ENCODE results near the gene LRP1B.
"Not testable (repeated sequence)": the region's sequence is repeated elsewhere in the genome, so short reads cannot be mapped to it uniquely, and the experiment has no call there.

Gene LRP1B

DNA sequence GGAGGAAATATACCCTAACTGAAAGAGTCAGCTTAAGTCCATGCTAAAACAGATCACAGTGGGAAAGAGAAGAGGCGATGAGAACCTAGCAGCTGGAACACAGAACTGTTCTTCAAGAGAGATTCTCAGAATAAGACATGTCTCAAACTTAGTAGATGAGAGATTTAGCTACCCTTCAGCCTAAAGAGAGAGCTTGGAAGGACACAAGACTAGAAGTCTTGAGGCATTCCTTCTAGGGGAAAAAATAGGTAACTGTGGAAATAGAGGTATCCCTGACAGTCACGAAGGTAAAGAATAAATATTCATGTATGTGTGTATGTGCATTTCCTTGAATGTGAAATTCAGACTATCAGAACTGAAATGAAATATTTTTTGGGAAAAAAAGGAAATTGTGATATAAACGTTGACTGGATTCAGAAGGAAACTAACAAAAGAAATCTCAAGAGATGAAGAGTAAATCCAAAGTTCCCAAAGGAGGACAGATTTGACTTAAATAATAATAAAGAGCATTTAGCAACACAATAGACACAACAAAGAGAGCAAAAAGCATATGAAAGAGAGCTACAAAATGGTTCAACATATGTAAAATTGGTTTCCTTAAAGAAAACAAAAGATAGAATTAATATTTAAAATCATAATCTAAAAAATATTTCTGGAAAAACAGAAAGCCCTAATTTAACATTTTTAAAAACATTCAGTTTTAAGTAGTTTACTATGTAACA is 258.7 kb downstream of the LRP1B start:
- FAIRE-seq = no peak

DNA sequence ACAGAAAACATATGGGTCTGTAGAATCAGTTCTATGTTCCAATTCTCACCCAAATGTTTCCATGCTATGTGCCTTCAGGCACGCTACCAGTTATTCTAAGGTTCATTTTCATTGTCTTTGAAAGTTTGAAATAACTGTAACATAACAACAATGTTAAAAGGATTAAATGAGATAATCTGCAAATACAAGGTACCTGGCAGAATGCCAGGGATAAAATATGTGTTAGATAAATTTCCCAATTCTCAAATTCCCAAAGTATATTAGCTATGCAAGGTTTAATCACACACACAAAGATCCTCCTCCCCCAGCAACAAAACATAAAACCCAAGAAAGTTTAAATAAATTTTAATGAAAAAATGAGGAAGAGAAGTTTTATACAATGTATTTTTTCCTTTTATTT is 261.2 kb downstream of the LRP1B start:
- no peak for FAIRE-seq

DNA sequence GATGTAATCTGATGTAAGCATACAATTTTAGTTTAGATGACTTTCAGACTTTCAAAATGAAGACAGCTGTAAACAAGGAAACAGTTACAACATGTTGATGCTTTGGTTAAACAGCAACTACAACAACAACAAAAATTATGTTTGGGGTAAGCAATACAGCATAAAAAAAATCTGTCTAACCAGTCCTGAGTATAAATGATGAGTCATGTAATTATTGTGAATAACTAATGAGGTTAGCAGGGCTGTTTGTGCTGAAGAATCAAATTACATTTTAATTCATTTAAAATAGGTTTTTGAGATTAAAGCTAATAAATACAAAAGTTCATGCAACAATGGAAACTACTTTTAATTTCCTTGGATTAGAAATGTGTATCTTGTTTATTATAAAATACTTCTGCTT is 266.9 kb downstream of the LRP1B start:
- FAIRE-seq = no peak

DNA sequence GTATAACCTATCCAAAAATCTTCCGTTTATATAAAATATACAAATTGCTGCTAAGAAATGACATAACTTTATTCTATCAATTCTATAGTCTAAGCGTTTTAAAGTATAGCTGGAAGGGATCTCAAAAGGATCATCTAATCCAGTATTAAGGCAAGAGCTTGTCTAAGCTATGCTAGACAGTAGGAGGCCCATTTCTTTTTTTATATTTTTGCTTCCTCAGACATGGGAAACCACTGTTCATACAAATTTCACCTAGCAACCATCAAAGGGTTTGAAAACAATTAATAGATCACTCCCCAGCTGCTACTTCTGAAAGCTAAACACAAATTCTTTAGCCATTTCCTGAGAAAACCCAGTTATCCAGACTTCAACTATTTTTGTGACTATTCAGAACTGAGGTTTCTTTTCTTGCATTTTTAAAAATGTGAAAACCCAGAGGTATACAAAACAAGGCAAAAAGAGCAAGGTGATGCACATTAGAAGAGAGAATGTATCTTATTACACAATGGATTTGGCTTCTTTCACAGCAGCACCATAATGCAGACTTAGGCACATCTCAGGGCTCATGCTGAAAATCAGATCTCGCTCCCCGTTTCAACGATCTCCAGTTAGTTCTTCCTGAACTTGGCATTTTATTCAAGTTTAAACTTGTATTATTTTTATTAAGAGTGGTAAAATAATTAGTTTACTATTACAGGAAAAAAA is 274.4 kb downstream of the LRP1B start:
- peak; percentile 47 for FAIRE-seq

DNA sequence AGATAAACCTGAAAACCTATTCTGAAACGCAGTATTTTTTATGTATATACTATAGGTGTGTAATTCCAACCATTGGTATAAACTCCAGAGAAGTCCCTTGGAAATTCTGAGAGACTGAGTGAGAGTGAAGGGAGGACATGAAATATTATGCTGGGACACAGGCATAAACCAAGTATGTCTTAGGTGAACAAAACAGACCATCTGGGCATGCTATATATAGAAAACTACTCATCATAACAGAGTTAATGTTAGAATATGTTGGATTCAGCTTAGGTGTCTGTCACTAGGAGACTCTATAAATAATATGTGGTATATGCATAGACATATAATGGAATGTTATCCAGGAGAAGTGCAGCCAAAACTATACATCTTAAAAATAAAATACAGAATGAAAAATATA is 282.6 kb downstream of the LRP1B start:
- no peak for FAIRE-seq

DNA sequence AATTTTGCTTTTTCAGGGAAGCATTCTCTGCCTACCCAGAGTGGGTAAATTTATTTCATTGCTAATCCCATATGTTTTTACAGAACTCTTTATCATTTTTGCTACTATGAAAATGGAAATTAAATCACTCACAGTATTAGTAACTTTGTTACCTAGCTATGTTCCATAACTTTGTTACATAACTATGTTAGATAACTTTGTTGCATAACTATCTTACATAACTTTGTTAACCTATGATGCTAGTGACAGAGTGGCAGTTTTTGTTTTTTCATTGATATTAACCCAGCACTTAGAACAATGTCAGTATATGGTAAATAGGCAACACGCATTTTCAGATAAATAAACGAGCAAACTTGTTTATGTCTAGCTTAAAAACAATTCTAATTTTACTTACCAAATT is 286.6 kb downstream of the LRP1B start:
- FAIRE-seq = no peak

- FAIRE-seq = no peak
Observed at GRCh38 chr2:141835103-141835502, 295.7 kb downstream of the LRP1B start.

GRCh38 chr2:141828761-141829160 is 302.1 kb downstream of the LRP1B start:
- FAIRE-seq = no peak

GRCh38 chr2:141824790-141825189 is 306.0 kb downstream of the LRP1B start:
- no peak for FAIRE-seq

DNA sequence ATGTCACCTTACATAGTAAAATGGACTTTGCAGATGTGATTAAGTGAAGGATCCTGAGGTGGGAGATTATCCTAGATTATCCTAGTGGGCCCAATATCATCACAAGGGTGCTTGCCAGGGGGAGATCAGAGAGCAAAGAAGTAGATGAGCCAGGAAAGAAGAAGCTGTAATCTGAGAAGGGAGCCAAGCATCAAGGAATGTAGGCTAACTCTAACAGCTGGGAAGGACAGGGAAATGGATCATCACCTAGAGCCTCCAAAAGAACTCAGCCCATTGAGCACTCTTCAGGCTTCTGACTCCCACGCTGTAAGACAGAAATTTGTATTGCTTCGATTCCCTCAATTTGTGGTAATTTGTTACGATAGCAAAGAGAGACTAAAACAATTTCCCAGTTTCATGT is 309.9 kb downstream of the LRP1B start:
- no peak for FAIRE-seq

DNA sequence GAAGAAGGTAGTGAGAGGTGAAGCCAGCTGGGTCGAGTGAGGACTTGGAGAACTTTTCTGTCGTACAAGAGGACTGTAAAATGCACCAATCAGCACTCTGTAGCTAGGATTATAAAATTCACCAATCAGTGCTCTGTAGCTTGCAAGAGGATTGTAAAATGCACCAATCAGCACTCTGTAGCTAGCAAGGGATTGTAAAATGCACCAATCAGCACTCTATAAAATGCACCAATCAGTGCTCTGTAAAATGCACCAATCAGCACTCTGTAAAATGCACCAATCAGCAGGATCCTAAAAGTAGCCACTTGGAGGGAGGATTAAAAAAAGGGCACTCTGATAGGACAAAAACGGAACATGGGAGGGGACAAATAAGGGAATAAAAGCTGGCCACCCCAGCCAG is 315.5 kb downstream of the LRP1B start:
- not testable (repeated sequence) for FAIRE-seq

DNA sequence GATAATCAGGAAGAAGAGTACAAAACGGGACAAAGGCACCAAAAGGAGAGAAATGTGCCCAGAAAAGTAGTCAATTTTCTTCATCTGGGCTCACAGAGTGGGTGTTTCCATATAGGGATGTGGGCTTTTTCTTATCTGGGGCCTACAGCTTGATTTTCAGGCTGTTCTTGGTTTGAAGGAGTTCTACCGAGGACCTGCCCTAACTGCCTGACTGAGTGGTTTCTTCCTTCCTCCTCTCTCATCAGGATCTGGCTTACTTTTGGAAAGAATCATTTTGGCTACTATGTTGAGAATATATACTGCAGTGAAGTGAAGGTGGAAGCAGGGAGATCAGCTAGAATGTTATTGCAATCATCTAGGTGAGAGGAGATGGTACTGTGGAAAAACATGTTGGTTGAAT is 316.7 kb downstream of the LRP1B start:
- no peak for FAIRE-seq

- FAIRE-seq = no peak
Observed at GRCh38 chr2:141810148-141810547, 320.7 kb downstream of the LRP1B start.

DNA sequence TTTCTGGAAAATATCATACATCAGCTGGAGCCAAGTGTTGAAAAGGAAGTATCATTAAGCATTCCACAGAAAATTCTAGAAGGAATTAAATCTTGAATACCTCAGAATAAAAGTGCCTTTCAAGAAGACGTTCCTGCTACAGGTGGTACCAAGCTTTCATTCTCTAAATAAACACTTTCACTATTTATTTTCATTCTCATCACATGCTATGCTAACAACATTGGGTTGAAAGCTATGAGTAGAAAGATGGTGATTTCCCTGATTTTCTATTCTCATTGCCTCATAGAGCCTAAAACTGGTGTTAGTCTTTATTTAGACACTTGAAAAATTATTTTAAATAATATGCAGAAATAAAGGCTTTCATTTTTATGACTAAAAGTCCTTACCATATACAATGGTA is 324.7 kb downstream of the LRP1B start:
- no peak for FAIRE-seq

- no peak for FAIRE-seq
Observed at GRCh38 chr2:141805302-141805701, 325.5 kb downstream of the LRP1B start.

DNA sequence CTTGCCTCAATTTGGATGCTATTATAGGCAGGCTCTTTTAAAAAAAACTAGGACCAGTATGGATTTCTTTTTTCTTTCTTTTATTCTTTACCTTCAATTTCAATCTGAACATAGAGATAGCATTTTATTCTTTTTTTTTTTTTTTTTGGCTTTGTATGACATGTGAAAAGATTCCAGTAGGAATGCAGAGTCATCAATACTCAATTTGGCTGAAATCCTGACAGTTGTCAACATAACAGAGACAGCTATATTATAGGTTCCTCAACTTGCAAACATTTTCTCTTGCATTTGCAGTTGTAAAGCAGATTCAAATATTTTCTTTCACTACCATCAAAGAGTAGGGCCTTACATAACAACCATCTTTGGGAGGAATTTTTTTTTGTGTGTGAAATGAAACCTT is 334.4 kb downstream of the LRP1B start:
- no peak for FAIRE-seq

DNA sequence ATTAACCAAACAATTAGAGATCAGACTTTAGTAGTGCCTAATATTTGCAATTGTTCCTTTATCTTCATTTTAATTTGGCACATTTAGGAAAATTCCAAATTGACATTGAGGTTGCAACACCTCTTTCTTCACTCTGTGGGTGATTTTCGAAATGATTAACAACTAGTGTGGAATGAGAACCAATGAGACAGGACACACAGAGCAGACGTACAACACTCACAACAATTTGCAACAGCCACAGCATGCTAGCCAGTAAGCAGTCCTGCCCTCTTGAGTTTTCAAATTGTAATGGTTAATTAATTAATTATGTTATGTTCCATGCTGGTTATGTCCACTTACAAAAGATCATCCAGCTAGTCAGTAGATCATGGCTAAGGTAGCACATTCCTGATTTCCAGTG is 339.3 kb downstream of the LRP1B start:
- FAIRE-seq = no peak

DNA sequence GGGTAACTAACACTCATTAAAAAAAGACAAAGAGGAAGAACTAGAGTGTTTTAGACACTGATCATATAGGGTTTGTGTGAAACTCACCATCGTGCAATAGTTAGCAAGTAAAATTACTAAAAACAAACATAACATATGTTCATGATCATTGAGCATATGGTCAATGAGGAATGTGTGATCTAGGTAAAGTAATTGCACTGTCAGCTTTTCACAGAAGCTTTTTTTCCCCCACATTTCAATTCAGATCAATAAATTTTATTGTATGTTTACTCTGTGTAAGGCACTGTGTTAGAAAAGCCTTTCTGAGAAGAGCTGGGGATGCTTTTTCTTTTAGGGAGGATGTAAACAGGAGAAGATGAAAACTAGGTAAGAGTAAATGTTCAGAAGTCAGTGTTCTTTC is 348.2 kb downstream of the LRP1B start:
- FAIRE-seq = no peak

GRCh38 chr2:141778315-141778835 is 352.4 kb downstream of the LRP1B start:
- no peak for FAIRE-seq

- no peak for FAIRE-seq
Observed at GRCh38 chr2:141770530-141770929, 360.3 kb downstream of the LRP1B start.

- no peak for FAIRE-seq
Observed at GRCh38 chr2:141767691-141768090, 363.1 kb downstream of the LRP1B start.

- no peak for FAIRE-seq
Observed at GRCh38 chr2:141767051-141767450, 363.8 kb downstream of the LRP1B start.

- FAIRE-seq = no peak
Observed at GRCh38 chr2:141766225-141766624, 364.6 kb downstream of the LRP1B start.

GRCh38 chr2:141748616-141749015 is 382.2 kb downstream of the LRP1B start:
- no peak for FAIRE-seq

DNA sequence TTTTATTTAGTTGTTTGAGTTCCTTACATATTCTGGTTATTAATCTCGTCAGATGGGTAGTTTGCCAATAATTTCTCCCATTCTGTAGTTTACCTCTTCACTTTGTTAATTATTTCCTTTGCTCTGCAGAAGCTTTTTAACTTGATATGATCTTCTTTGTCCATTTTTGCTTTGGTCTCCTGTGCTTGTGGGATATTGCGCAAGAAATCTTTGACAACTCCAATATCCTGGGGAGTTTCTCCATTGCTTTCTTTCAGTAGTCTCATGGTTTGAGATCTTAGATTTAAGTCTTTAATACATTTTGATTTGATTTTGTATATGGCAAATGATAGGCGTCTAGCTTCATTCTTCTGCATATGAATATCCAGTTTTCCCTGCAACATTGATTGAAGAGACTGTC is 389.2 kb downstream of the LRP1B start:
- no peak for FAIRE-seq
